Esophagus muscularis mucosa (tissue), 4 donors: Measurements from ENCODE around the gene C1orf116. TPM values are rescaled to one million over a fixed set of nuclear protein-coding genes. Genes with fewer than 3 reads are reported as not detected.

ENCODE experiments used
- DNase-seq: peaks from one replicate; pipeline ENCODE4 v3.0.0-alpha.2; 2017; ENCODE audit errors: extremely low spot score
- H3K27ac ChIP-seq, 4 donors: fragments of 200-600 bp; sonication (generic); replicated peaks in 1 of 4; 1 replicate in 3 of 4; 2 replicates in 1 of 4; pipeline ENCODE4 v1.5.1; 2016 to 2019; ENCODE audit warnings: mild to moderate bottlenecking in 1 of 4
- H3K27me3 ChIP-seq, 4 donors: fragments of 200-600 bp; sonication (generic); one replicate each; pipeline versions ENCODE4 v1.5.1 to v1.6.0; 2016 to 2019
- H3K36me3 ChIP-seq, 4 donors: fragments of 200-600 bp; sonication (generic); one replicate each; pipeline ENCODE4 v1.5.1; 2016 to 2019
- H3K4me1 ChIP-seq, 4 donors: fragments of 200-600 bp; sonication (generic); one replicate each; pipeline ENCODE4 v1.5.1; 2016 to 2019
- H3K4me3 ChIP-seq, 4 donors: fragments of 200-600 bp; sonication (generic); 1 replicate in 2 of 4; 2 replicates in 2 of 4; pipeline ENCODE4 v1.5.1; 2016 to 2019; ENCODE audit warnings: mild to moderate bottlenecking in 4 of 4, moderate library complexity in 1 of 4
- H3K9me3 ChIP-seq, 4 donors: fragments of 200-600 bp; sonication (generic); 1 replicate in 3 of 4; 2 replicates in 1 of 4; pipeline ENCODE4 v1.5.1; 2016 to 2019
- CTCF ChIP-seq, 3 experiments: fragments of 200-600 bp in 2 of 3; fragments of 450-650 bp in 1 of 3; sonication (generic) in 2 of 3; IDR thresholded peaks; one replicate each; pipeline ENCODE4 v1.5.1; 2017 to 2019; ENCODE audit warnings: antibody characterized with exemption in 3 of 3, mild to moderate bottlenecking in 2 of 3, moderate library complexity in 1 of 3
- EP300 ChIP-seq: sonication (generic); formaldehyde crosslinking; IDR thresholded peaks from one replicate; pipeline ENCODE4 v1.6.1; 2017; ENCODE audit warnings: antibody characterized with exemption
- POLR2A ChIP-seq: fragments of 450-650 bp; IDR thresholded peaks from one replicate; pipeline ENCODE4 v1.6.1; 2017; ENCODE audit warnings: antibody characterized with exemption, moderate library complexity, mild to moderate bottlenecking, low read depth
- POLR2AphosphoS5 ChIP-seq, 2 donors: sonication (generic); formaldehyde crosslinking; IDR thresholded peaks; one replicate each; pipeline ENCODE4 v1.6.1; 2017; ENCODE audit warnings: antibody characterized with exemption in 2 of 2
- WGBS: methylation state at CpG from one replicate; pipeline ENCODE4 v1.1.5; 2018; 5-methylcytosine and 5-hydroxymethylcytosine counted together
- intact Hi-C: fragments of 100-400 bp; cut with DNase I; formaldehyde crosslinking; loops from one replicate; pipeline ENCODE4 v1.15.1; 2023
- total RNA-seq, 4 donors: library from RNA; depleted of rRNA; stranded (reverse); fragments of >200 nt; gene quantifications; one replicate each; pipeline versions ENCODE4 v1.1.0 to v1.2.1, GENCODE V29; 2016

The C1orf116 gene
- total RNA-seq, 4 donors from 2014 or later: under 0.01 to 0.32 (median 0.17) TPM

- TF ChIP-seq EP300: no peak
- TF ChIP-seq POLR2AphosphoS5 (IDR thresholded peaks at IDR 0.05): no peak
- no peak for TF ChIP-seq POLR2A
- no peak for TF ChIP-seq CTCF (IDR thresholded peaks at IDR 0.05)
- Histone ChIP-seq H3K27ac (no peak overlapping the region), H3K27me3 (no peaks in the 10 kb centered on the region), H3K4me3 (no peak overlapping the region), H3K4me1 (peaks cover 16 to 29% (median 19%) of the 10 kb centered on the region in 4 donors), H3K36me3 (no peaks in the 10 kb centered on the region), H3K9me3 (no peaks in the 10 kb centered on the region)
- DNase-seq: peak; percentile 75
- 74% methylated on average over 4 of the region's 4 CpGs for WGBS
- intact Hi-C loops: no loop called here
These were observed 11.8 kb downstream of the C1orf116 start for GRCh38 chr1:207020709-207021107.

- 91% methylated on average over 8 of the region's 9 CpGs for WGBS
- no peak for TF ChIP-seq POLR2A
- no peak for TF ChIP-seq POLR2AphosphoS5 (IDR thresholded peaks at IDR 0.05)
- no peak for TF ChIP-seq EP300
- no peak for TF ChIP-seq CTCF (IDR thresholded peaks at IDR 0.05)
These were observed 12.4 kb downstream of the C1orf116 start for GRCh38 chr1:207020065-207020708.

GRCh38 chr1:207019661-207020060 lies 12.9 kb downstream of the C1orf116 start:
- no peak overlapping the region for H3K4me3 ChIP-seq

More at GRCh38 chr1:207020065-207020708, 12.4 kb downstream of the C1orf116 start:
- no peaks in the 10 kb centered on the region for H3K9me3 ChIP-seq
- no peak overlapping the region for H3K4me3 ChIP-seq
- H3K27ac ChIP-seq: no peak overlapping the region
- no peaks in the 10 kb centered on the region for H3K27me3 ChIP-seq
- intact Hi-C loops: no loop called here
- H3K36me3 ChIP-seq: no peaks in the 10 kb centered on the region
- peaks cover 11 to 23% (median 14%) of the 10 kb centered on the region in 4 donors for H3K4me1 ChIP-seq
- DNase-seq: peak; percentile 89

GRCh38 chr1:207019161-207019560 lies 13.4 kb downstream of the C1orf116 start:
- WGBS: 89% methylated on average over 2 of the region's 2 CpGs
- no peak for TF ChIP-seq EP300
- TF ChIP-seq CTCF (IDR thresholded peaks at IDR 0.05): no peak
- no peak for TF ChIP-seq POLR2A
- TF ChIP-seq POLR2AphosphoS5 (IDR thresholded peaks at IDR 0.05): no peak
- H3K27me3 ChIP-seq: no peaks in the 10 kb centered on the region
- no peak overlapping the region for H3K4me3 ChIP-seq
- H3K4me1 ChIP-seq: peaks cover under 1 to 13% (median 4%) of the 10 kb centered on the region in 4 donors
- no peak for DNase-seq
- no peak overlapping the region for H3K27ac ChIP-seq
- intact Hi-C loops: no loop called here
- H3K36me3 ChIP-seq: no peaks in the 10 kb centered on the region
- H3K9me3 ChIP-seq: no peaks in the 10 kb centered on the region

More at GRCh38 chr1:207019661-207020060, 12.9 kb downstream of the C1orf116 start:
- Histone ChIP-seq H3K9me3 (no peaks in the 10 kb centered on the region), H3K27me3 (no peaks in the 10 kb centered on the region), H3K27ac (no peak overlapping the region), H3K4me1 (peaks cover 6 to 18% (median 9%) of the 10 kb centered on the region in 4 donors), H3K36me3 (no peaks in the 10 kb centered on the region)
- WGBS: 51% methylated on average over 2 of the region's 2 CpGs
- no peak for TF ChIP-seq POLR2A
- TF ChIP-seq EP300: no peak
- no peak for TF ChIP-seq CTCF (IDR thresholded peaks at IDR 0.05)
- no peak for TF ChIP-seq POLR2AphosphoS5 (IDR thresholded peaks at IDR 0.05)
- DNase-seq: no peak
- intact Hi-C loops: no loop called here
